Measurements from ENCODE around the gene PRDX3.
A peak's percentile ranks its signal among the peaks of the same experiment; 100 is the strongest.

PRDX3 gene

GRCh38 chr10:119210633-119211032 lies 32.0 kb upstream of the PRDX3 start:
- TF ChIP-seq GATA2 (IDR thresholded peaks at IDR 0.05; ENCODE audit: low read depth, low read length): no peak
- peak; percentile 43; the same call in 1 of the 2 replicates for TF ChIP-seq GATA3 (IDR thresholded peaks at IDR 0.05; ENCODE audit: low read depth, low read length)

- no peak for TF ChIP-seq GATA3 (IDR thresholded peaks at IDR 0.05; ENCODE audit: low read depth, low read length)
- TF ChIP-seq GATA2 (IDR thresholded peaks at IDR 0.05; ENCODE audit: low read depth, low read length): no peak
These were observed 31.2 kb upstream of the PRDX3 start for GRCh38 chr10:119209736-119210355.

- TF ChIP-seq GATA2 (IDR thresholded peaks at IDR 0.05; ENCODE audit: low read depth, low read length): no peak
These were observed 30.6 kb upstream of the PRDX3 start for GRCh38 chr10:119209035-119209735.

GRCh38 chr10:119208553-119208940 lies 29.9 kb upstream of the PRDX3 start:
- no peak for TF ChIP-seq GATA3 (IDR thresholded peaks at IDR 0.05; ENCODE audit: low read depth, low read length)
- no peak for TF ChIP-seq GATA2 (IDR thresholded peaks at IDR 0.05; ENCODE audit: low read depth, low read length)

- no peak for TF ChIP-seq GATA3 (IDR thresholded peaks at IDR 0.05; ENCODE audit: low read depth, low read length)
- TF ChIP-seq GATA2 (IDR thresholded peaks at IDR 0.05; ENCODE audit: low read depth, low read length): no peak
These were observed 29.3 kb upstream of the PRDX3 start for GRCh38 chr10:119207713-119208552.

GRCh38 chr10:119207366-119207666 lies 28.7 kb upstream of the PRDX3 start, which contains the start of gene GRK5:
Gene GRK5 (plus strand): TSS chr10:119207571. CDS start chr10:119207918, 347 bp downstream.
- TF ChIP-seq GATA3 (IDR thresholded peaks at IDR 0.05; ENCODE audit: low read depth, low read length) (no peak), GATA2 (IDR thresholded peaks at IDR 0.05; ENCODE audit: low read depth, low read length) (no peak)

- no peak; the same call in 1 of the 2 replicates for TF ChIP-seq GATA2 (IDR thresholded peaks at IDR 0.05; ENCODE audit: low read depth, low read length)
- no peak for TF ChIP-seq GATA3 (IDR thresholded peaks at IDR 0.05; ENCODE audit: low read depth, low read length)
These were observed 28.2 kb upstream of the PRDX3 start for GRCh38 chr10:119206603-119207365.

GRCh38 chr10:119205894-119206602 lies 27.4 kb upstream of the PRDX3 start:
- TF ChIP-seq GATA3 (IDR thresholded peaks at IDR 0.05; ENCODE audit: low read depth, low read length) (no peak), GATA2 (IDR thresholded peaks at IDR 0.05; ENCODE audit: low read depth, low read length) (no peak)

- TF ChIP-seq GATA3 (IDR thresholded peaks at IDR 0.05; ENCODE audit: low read depth, low read length) (no peak), GATA2 (IDR thresholded peaks at IDR 0.05; ENCODE audit: low read depth, low read length) (no peak)
These were observed 24.4 kb upstream of the PRDX3 start for GRCh38 chr10:119203006-119203405.

- TF ChIP-seq GATA2 (IDR thresholded peaks at IDR 0.05; ENCODE audit: low read depth, low read length): no peak
- no peak for TF ChIP-seq GATA3 (IDR thresholded peaks at IDR 0.05; ENCODE audit: low read depth, low read length)
These were observed 22.6 kb upstream of the PRDX3 start for GRCh38 chr10:119201233-119201632.

- TF ChIP-seq GATA3 (IDR thresholded peaks at IDR 0.05; ENCODE audit: low read depth, low read length) (no peak), GATA2 (IDR thresholded peaks at IDR 0.05; ENCODE audit: low read depth, low read length) (no peak)
These were observed 20.8 kb upstream of the PRDX3 start for GRCh38 chr10:119199231-119199992.

- TF ChIP-seq GATA2 (IDR thresholded peaks at IDR 0.05; ENCODE audit: low read depth, low read length): no peak
- no peak for TF ChIP-seq GATA3 (IDR thresholded peaks at IDR 0.05; ENCODE audit: low read depth, low read length)
These were observed 19.8 kb upstream of the PRDX3 start for GRCh38 chr10:119198438-119198837.

GRCh38 chr10:119197921-119198320 lies 19.3 kb upstream of the PRDX3 start:
- TF ChIP-seq GATA3 (IDR thresholded peaks at IDR 0.05; ENCODE audit: low read depth, low read length) (no peak), GATA2 (IDR thresholded peaks at IDR 0.05; ENCODE audit: low read depth, low read length) (no peak)

Measured in SH-SY5Y (cell line).